NCI-H1436 treated with DMSO at 0.1 percent for 48 hours (cell line): ENCODE measurements around the gene RIMBP2.

Experiments
- DNase-seq: peaks from one replicate; lab custom pipeline; 2025; lab: John Stamatoyannopoulos, UW

Gene RIMBP2

DNA sequence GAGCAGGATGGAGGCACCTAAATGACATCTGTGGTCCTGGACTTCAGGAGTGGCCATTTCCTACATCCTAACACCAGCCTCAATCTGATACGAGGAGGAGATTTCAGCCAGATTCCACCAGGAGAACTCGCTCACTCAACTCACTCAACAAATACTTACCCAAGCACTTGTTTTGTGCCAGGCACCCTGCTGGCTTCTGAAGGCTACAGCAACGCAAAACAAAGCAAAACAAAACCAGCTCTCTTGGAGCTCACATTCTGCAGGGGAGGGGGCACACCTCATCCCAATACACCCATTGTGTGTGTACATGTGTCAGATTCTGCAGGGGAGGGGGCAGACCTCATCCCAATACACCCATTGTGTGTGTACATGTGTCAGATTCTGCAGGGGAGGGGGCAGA, 233.7 kb downstream of the RIMBP2 start:
- no peak for DNase-seq

DNA sequence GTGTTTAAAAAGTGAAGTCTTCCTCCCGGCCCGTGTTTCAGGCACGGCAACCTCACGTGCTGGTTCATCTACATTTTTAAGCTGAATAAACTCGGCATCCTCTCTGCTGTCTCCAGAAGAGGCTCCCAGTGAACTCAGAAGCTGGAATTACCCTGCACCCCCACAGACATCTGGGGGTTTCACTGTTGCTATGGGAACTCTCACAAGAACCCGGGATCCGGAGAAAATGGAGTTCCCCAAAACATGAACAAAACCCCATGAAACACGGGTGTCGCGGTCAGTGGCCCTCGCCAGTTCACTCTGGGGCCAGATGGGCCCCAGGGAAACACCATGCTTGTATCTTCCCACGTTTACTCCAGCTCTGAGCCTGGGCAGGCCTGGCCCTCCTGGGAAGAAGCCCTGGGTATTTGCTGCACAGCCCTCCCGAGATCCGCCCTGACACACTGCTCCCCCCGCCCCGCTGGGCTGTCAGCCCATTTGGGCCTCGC, 234.7 kb downstream of the RIMBP2 start:
- no peak for DNase-seq

- DNase-seq: peak; percentile 61
Observed at GRCh38 chr12:130480887-130481286, 235.2 kb downstream of the RIMBP2 start.

GRCh38 chr12:130480231-130480630, 235.9 kb downstream of the RIMBP2 start:
- no peak for DNase-seq

DNA sequence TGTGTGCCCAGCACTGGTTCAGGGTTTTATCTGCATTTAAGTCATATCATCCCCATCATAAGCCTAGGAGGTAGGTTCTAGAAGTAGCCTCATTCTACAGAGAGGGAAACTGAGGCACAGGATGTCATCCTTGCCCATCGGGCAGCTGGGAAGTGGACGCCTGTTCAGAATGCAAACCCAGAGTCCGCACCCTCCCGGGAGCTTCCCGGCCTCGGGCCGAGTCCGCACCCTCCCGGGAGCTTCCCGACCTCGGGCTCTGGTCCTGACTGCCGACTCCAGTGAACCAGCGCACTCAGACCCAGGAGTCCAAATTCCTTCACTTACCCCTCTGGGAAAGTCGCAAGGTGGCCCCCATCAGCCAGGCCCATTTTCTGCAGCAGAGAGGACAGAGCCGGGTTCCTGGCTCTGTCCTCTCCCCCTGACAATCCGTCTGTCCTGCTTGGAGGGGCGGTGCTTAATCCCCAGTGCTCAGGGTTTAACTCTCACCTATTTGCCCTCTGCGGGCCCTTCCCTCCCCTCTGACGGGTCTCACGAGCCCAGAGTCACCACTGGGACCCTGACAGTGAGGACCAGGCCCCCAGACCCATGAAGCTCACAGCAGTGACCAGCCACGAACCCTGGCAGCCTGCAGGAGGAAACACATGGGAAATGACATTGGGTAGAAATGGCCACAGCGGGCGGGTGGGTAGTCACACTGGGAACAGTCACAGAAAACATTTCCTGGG, 236.5 kb downstream of the RIMBP2 start:
- DNase-seq: no peak

DNA sequence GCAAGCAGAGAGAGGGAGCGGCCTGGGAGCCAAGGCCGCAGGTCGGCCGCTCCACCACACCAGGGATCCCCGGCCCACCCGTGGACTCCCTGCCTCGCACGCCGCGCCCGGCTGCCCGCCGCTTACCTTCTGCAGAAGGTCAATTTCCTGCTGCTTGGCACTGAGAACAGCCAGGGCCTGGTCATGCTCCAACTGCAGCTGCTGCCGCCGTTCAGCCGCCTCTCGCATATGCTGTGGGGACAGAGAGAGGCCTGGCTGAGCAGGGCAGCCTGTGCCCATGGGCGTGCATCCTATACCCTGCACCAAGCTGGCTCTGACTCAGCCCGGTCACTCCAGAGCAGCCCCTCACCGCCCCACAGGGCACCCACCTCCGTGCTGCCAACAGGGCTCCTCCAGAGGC, 237.3 kb downstream of the RIMBP2 start:
- DNase-seq: no peak

DNA sequence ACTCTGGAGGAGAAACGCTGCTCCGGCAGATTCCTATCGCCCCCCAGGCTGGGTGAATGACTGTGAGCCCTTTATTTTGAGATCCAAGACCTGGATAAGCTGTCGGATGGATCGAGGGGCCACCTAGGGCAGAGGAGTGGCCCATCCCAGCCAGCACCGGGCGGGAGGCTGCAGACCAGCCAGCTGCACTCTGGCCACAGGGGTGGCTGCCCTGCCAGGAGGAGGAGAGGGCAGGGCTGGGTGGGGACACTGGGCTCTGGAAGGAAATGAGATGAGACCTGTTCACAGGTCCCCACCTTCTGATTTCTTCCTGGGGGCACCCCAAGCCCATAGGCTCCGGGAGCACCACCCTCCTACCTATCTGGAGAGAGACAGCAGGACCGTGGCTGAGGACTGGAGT, 238.4 kb downstream of the RIMBP2 start:
- DNase-seq: no peak

GRCh38 chr12:130477266-130477665, 238.8 kb downstream of the RIMBP2 start:
- DNase-seq: no peak

DNA sequence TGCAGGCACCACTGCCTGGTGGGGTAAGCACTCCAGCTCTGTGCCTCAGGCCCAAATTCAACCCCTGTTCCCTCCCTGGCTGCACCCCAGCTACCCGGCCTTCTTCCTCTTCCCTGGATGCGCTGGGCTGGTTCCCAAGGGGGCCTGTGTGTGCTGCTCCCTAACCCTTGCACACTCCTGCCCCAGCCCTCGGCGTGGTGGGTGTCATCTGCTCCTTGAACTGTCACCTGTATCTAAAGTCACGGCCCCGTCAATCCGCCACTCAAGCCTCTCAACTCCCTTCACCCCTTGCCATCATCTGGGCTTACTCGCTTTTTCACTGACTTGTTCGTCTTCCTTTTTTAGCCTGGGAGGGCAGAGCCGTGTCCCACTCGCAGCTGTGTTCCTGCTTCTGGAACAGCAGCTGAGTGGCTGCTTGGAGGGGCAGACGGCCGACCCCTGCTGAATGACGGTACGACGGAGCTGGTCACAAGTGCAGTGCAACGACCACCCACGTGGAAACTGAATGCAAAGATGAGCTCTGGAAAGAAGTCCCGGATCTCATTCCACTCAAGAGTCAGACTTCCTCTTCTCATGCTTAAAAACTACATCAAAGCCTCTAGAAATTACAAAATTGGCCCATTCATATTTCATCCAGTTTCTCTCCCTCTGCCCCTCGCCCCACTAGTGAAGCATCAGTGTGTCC, 239.5 kb downstream of the RIMBP2 start:
- no peak for DNase-seq

GRCh38 chr12:130474599-130475269, 241.4 kb downstream of the RIMBP2 start:
- DNase-seq: no peak

- DNase-seq: no peak
Observed at GRCh38 chr12:130473266-130473665, 242.8 kb downstream of the RIMBP2 start.

DNA sequence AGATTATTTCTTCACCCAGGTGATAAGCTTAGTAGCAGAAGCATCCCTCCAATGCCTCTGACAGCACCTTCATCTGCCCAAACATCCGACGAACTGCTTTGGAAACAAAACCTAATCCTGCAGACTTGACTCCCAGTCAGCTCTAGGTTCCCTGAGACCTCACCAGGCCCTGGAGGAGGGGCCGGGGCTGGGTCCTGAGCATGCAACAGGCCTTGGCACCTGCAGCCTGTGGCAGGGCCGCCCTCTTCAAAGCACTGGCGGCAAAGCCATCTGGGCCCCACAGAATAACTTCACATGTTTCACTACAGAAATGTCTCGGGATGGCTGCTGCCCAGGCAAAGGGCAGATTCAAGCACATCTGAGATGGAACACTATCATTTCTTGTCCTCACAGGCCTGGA, 245.1 kb downstream of the RIMBP2 start:
- no peak for DNase-seq

DNA sequence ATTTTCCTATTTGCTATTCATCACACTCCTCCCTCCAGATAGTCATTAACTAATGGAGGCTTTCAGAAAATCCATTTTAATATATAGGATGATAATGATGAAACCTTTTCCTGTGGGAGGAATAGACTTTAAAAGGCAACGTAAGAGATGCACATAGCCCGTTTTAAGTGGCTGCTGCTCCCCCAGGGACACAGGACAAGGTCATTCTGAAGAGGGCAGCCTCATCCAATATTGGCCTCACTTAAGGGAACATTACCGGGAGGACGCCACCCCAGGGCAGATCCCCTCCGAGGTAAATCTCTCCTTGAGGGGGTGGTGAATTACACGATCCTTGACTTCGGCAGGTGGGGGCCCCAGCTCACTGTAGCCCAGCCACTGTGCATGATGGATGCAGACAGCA, 246.5 kb downstream of the RIMBP2 start:
- DNase-seq: no peak

DNA sequence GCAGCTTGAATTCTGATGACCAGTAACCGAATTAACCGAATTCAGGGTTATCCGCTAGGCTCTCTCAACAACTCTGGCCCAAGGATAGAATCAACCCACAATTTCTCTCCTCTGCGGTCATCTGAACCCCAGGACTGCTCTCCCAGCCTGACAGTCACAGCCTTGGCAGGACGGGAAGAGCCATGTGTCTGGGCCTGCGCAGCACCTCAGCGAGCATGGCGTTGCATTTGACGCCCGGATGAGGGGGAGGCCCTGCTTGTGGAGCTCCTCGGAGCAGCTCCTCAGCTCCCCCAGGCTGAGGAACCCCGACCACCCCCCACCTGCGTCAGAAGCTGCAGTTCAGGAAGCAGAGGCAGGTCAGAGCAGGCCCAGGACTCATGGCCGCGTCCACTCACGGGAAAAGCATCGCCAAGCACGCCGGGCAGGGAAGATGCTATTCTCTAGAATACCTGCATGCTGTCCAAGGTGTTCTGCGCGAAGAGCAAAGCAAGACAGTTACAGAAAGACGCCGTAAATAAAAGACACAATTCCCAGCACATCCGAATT, 247.3 kb downstream of the RIMBP2 start:
- no peak for DNase-seq

DNA sequence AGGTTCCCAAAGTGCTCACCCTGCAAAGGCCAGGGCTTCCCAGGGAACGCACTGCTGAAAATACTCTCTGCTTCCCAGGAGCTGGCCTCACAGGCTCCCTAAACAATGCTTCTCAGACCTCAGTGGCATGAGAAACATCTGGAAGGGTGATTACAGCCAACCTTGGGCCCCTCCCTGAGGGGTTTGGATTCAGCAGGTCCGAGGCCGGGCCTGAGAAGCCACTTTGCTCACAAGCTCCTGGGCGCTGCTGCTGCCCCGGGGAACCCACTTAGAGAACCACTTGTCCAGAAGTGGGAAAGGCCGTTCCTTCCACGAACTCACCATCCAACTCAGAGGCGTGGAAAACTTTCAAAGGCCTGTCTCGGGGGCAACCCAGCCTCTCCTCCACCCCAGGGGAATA, 247.9 kb downstream of the RIMBP2 start:
- no peak for DNase-seq

DNA sequence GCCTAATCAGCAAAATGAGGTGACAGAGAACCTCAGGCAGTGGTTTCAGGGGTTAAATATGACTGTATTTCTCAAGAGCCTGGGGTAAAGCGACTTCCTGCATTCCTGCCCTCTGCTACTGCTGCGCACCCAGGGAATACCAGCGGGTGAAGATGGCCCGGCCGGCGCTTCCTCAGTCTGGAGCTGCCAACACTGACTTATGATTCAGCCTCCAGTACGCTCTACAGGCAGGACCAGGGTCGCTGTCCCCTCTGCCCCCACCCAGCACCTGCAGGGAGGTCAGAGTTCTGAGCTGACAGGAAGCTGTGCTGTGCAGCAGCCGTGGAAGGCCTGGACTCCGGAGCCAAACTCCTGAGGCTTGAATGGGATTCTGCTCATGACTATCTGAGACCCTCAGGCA, 250.5 kb downstream of the RIMBP2 start:
- DNase-seq: no peak

DNA sequence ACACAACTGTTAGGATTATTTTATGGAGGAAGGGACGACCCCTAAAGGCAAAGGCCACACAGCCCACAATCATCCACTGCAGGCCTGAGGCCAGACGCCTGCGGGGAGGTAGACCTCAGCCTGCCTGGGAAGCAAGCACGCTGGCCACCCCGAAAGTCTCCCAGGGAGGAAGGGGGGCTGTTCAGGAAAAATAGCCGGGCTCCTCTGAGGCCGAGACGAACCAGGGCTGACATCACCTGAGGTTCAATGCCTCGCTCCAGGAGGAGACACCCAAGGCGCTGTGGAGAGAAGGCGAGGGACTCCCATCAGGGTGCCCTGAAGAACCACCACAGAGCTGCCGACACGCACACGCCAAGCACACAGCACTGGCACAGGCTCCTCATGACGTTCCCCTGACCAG, 251.1 kb downstream of the RIMBP2 start:
- DNase-seq: no peak

DNA sequence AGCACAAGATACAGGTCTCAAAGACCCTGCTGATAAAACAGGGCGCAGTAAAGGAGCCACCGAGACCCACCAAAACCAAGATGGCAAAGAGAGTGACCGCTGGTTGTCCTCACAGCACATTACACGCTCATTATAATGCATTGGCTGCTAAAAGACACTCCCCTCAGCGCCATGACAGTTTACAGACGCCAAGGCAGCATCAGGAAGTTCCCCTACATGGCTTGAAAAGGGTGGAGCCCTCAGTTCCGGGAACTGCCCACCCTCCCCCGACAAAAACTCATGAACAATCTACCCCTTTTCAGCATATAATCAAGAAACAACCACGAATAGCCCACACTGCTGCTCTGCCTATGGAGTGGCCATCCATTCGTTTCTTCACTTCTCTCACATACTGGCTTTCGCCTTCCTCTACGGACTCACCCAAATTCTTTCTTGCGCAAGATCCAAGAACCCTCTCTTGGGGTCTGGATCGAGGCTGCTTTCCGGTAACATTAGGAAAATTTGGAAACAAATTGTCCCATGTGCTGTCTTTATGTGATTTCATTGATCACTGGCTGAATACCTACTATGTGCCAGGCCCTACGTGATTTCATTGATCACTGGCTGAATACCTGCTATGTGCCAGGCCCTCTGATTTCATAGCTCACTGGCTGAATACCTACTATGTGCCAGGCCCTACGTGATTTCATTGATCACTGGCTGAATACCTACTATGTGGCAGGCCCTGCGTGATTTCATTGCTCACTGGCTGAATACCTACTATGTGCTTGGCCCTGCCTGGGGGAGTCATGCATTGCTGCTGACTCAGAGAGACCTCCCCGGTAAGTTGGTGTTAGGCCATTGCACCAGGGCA, 252.1 kb downstream of the RIMBP2 start:
- DNase-seq: no peak

DNA sequence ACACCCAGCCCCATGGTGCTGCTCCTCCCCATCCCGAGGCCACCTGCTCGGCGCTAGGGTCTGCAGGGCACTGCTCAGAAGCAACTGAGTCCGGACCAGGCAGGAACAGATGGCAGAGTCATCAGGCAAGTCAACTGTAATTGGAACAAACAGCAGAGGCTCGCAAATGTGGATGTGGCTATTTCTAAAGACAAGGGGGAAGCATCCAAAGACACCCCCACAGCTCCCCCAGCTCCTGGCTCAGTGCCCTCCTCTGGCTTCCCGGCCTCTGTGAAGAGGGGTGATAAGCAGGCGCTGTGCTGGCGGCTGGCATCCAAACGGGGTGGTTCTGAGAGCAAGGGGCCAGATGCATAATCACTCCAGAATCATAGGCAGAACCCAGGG, 252.8 kb downstream of the RIMBP2 start:
- no peak for DNase-seq

- DNase-seq: no peak
Observed at GRCh38 chr12:130462558-130463274, 253.4 kb downstream of the RIMBP2 start.

DNA sequence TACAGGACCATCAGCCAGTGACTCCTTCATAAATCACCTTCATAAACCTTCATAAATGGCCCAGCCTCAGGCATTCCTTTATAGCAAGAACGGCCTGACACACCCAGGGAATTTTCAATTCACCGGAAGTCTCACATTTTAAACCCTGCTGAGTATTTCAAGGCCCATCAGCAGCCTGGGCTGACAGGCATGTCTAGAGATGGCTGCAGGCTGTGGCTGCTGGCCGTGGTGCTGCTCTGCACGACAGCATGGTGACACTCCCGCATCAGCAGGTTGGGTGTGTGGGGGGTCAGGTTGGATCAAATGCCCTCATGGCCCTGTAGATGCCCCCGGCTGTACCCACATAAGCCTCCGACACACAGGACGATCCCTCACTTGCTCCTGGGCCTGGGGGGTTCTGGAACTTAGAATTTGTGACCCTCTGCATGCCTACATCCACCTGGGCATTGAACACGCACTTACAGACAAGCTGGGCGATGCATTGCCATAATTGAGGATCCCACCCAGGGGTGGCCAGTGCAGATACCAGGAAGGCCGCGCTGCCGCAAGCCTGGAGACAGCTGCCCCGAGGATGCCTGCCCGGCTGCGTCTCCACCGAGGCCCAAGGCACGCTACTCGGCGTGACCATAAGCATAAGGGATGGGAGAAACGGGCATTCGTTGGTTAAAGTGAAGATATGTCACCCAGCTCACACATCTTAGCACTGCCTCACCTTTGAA, 254.1 kb downstream of the RIMBP2 start:
- DNase-seq: no peak
